ENCODE results near the gene PGLYRP1. TPM values are rescaled to one million over a fixed set of nuclear protein-coding genes. Genes with fewer than 3 reads are reported as not detected.
A peak's percentile ranks its signal among the peaks of the same experiment; 100 is the strongest.

The PGLYRP1 gene
- total RNA-seq, 1 experiment from 2014 or later: not detected

- H3K4me2 ChIP-seq (ENCODE audit: insufficient read depth, insufficient read length, low read length): peak overlapping the region; percentile 90
- H3K23me2 ChIP-seq (ENCODE audit: insufficient read length, low read depth, low read length, poor library complexity, severe bottlenecking): peaks cover 3% of the 10 kb centered on the region
- no peaks in the 10 kb centered on the region for H4K20me1 ChIP-seq (ENCODE audit: control insufficient read depth, insufficient read depth, insufficient read length)
- Mint-ChIP-seq H3K4me3 (0 out of 5 replicates have a peak overlapping the region, but pooled peaks of 1 of the 2 experiments have one; percentile 59), H3K36me3 (ENCODE audit: insufficient read depth in 1 of 3, low read depth in 3 of 3) (peaks cover 6 to 7% (median 6%) of the 10 kb centered on the region in 3 experiments; a peak in 6 of 7 replicates), H3K9me3 (no peaks in the 10 kb centered on the region; a peak in 2 of 5 replicates), H3K27ac (no peak overlapping the region), H3K27me3 (ENCODE audit: low read depth) (peaks cover 12% of the 10 kb centered on the region), H3K4me1 (peaks cover 4 to 21% of the 10 kb centered on the region in 2 experiments)
- no peak for DNase-seq
- H3T11ph ChIP-seq (ENCODE audit: low read length): no peak overlapping the region
- WGBS (ENCODE audit: extremely low coverage, insufficient read length, low lambda C conversion rate): no CpG with 5 or more reads among the region's 8 CpGs
- no peak overlapping the region for H3K14ac ChIP-seq (ENCODE audit: insufficient read depth, low read length)
- no peak overlapping the region for H3K27ac ChIP-seq (ENCODE audit: insufficient read length, low read depth, low read length)
- no peak overlapping the region for H2BK12ac ChIP-seq (ENCODE audit: insufficient read length, low read depth, low read length)
- H3K4ac ChIP-seq (ENCODE audit: low read depth, low read length): no peak overlapping the region
- H3K27me3 ChIP-seq (ENCODE audit: insufficient read depth, low read length): no peaks in the 10 kb centered on the region
- no peak overlapping the region for H2BK5ac ChIP-seq (ENCODE audit: insufficient read length, low read length)
- no peak overlapping the region for H2BK120ac ChIP-seq (ENCODE audit: low read depth, low read length, poor library complexity, severe bottlenecking)
- H2AK5ac ChIP-seq (ENCODE audit: insufficient read length, low read length): no peak overlapping the region
- H4K5ac ChIP-seq (ENCODE audit: insufficient read length, low read depth, low read length): no peak overlapping the region
- H3K9me3 ChIP-seq (ENCODE audit: control insufficient read depth, low read depth, low read length): no peaks in the 10 kb centered on the region
- H4K91ac ChIP-seq (ENCODE audit: insufficient read length, low read depth, low read length): no peak overlapping the region
- no peak overlapping the region for H3K56ac ChIP-seq (ENCODE audit: insufficient read length, low read depth, low read length)
- H3K23ac ChIP-seq (ENCODE audit: insufficient read length, low read depth, low read length): no peak overlapping the region
- H3K4me1 ChIP-seq (ENCODE audit: insufficient read depth, low read length): no peaks in the 10 kb centered on the region
- H3K18ac ChIP-seq (ENCODE audit: insufficient read length, low read depth, low read length): no peak overlapping the region
- H4K8ac ChIP-seq (replicated peaks; ENCODE audit: insufficient read length, low read depth, low read length): no peak overlapping the region
- no peak for TF ChIP-seq CTCF (conservative IDR thresholded peaks at IDR 0.05)
- H3K9ac ChIP-seq (ENCODE audit: extremely low read depth, insufficient read length, low read length): peak overlapping the region; percentile 36
- no peak overlapping the region for H2BK20ac ChIP-seq (ENCODE audit: low read depth, low read length, poor library complexity, severe bottlenecking)
- H2BK15ac ChIP-seq (ENCODE audit: low read depth, low read length): no peak overlapping the region
- peaks cover 3% of the 10 kb centered on the region for H3K79me1 ChIP-seq (ENCODE audit: insufficient read depth, low read depth, low read length, poor library complexity, severe bottlenecking)
- H2AFZ ChIP-seq (ENCODE audit: low read length): peak overlapping the region; percentile 90
- H3K79me2 ChIP-seq (ENCODE audit: insufficient read depth, low read length): 0 out of 2 replicates have a peak, but pooled peaks cover 5% of the 10 kb centered on the region
These were observed 28.3 kb downstream of the PGLYRP1 start for GRCh38 chr19:45994456-45994997.
